BJ (cell line): ENCODE data around the gene PDZD4. TPM values are rescaled to one million over a fixed set of nuclear protein-coding genes. Genes with fewer than 3 reads are reported as not detected.

Experiments
- CTCF ChIA-PET: fragments of 350-600 bp; formaldehyde crosslinking; extraction: SDS; loops from one replicate; lab custom pipeline; 2021; ENCODE audit warnings: antibody characterized with exemption, inconsistent platforms; lab: Yijun Ruan, JAX
- POLR2A ChIA-PET: fragments of 300-600 bp; sonication (Branson Sonifier 250); formaldehyde crosslinking; extraction: SDS; loops from one replicate; lab custom pipeline; 2021; ENCODE audit warnings: antibody characterized with exemption; lab: Charles Lee
- DNase-seq: peaks from one replicate; pipeline ENCODE4 v3.0.0-alpha.2; 2011; ENCODE audit warnings: low read depth
- H3K27me3 ChIP-seq: 2 replicates; pipeline ENCODE4 v1.6.0; 2011; ENCODE audit warnings: low read length; ENCODE audit not compliant: control insufficient read depth, insufficient read depth
- H3K36me3 ChIP-seq: 2 replicates; pipeline ENCODE4 v1.5.1; 2011; ENCODE audit warnings: low read length; ENCODE audit not compliant: control insufficient read depth, insufficient read depth
- H3K4me3 ChIP-seq: 2 replicates; pipeline ENCODE4 v1.5.1; 2011; ENCODE audit warnings: low read depth, mild to moderate bottlenecking, control low read depth, low read length
- CTCF ChIP-seq: IDR thresholded peaks from 2 replicates; pipeline ENCODE4 v1.5.1; 2011; ENCODE audit warnings: low read depth, mild to moderate bottlenecking, control low read depth, inconsistent platforms, low read length, moderate library complexity; ENCODE audit not compliant: insufficient read depth
- polyA plus RNA-seq: library from polyadenylated mRNA; depleted of rRNA; stranded (reverse); fragments of >200 nt; gene quantifications from 2 replicates; pipeline ENCODE4 v1.2.3, GENCODE V29; 2011

The PDZD4 gene
- polyA plus RNA-seq, 1 experiment, result 0.82 TPM

GRCh38 chrX:153806999-153807575 is 23.3 kb downstream of the PDZD4 start:
- no peak for TF ChIP-seq CTCF
- Histone ChIP-seq H3K36me3 (no peaks in the 10 kb centered on the region), H3K27me3 (no peaks in the 10 kb centered on the region), H3K4me3 (no peak overlapping the region)
- CTCF ChIA-PET, result no interaction called here
- POLR2A ChIA-PET, result no interaction called here
- no peak for DNase-seq

- TF ChIP-seq CTCF, result no peak
- ChIA-PET POLR2A (no interaction called here), CTCF (no interaction called here)
- Histone ChIP-seq H3K4me3 (no peak overlapping the region), H3K36me3 (no peaks in the 10 kb centered on the region), H3K27me3 (no peaks in the 10 kb centered on the region)
- DNase-seq, result no peak
These were observed 24.9 kb downstream of the PDZD4 start for GRCh38 chrX:153805436-153805835.

- no peak for DNase-seq
- no peak for TF ChIP-seq CTCF
- Histone ChIP-seq H3K4me3 (no peak overlapping the region), H3K27me3 (no peaks in the 10 kb centered on the region), H3K36me3 (no peaks in the 10 kb centered on the region)
- CTCF ChIA-PET, result no interaction called here
- POLR2A ChIA-PET, result no interaction called here
These were observed 25.7 kb downstream of the PDZD4 start for GRCh38 chrX:153804621-153805020.

GRCh38 chrX:153804100-153804595 is 26.2 kb downstream of the PDZD4 start:
- no peak for DNase-seq
- TF ChIP-seq CTCF, result no peak
- Histone ChIP-seq H3K36me3 (no peaks in the 10 kb centered on the region), H3K27me3 (no peaks in the 10 kb centered on the region), H3K4me3 (no peak overlapping the region)
- CTCF ChIA-PET, result no interaction called here
- POLR2A ChIA-PET, result no interaction called here

GRCh38 chrX:153803211-153804099 is 26.9 kb downstream of the PDZD4 start:
- POLR2A ChIA-PET, result no interaction called here
- no peak for TF ChIP-seq CTCF
- Histone ChIP-seq H3K36me3 (peaks cover 1% of the 10 kb centered on the region; the same call in 1 of the 2 replicates), H3K4me3 (no peak overlapping the region), H3K27me3 (no peaks in the 10 kb centered on the region)
- CTCF ChIA-PET, result no interaction called here
- DNase-seq, result no peak
